AG09319 (cell line): ENCODE measurements around the gene RPL28.

Experiments
- DNase-seq: peaks from one replicate; pipeline ENCODE4 v3.0.0-alpha.2; 2010; ENCODE audit warnings: low read depth; ENCODE audit errors: extremely low read depth
- CTCF ChIP-seq: IDR thresholded peaks from 2 replicates; pipeline ENCODE4 v1.5.1; 2011; ENCODE audit warnings: low read depth, mild to moderate bottlenecking, inconsistent platforms, low read length, moderate library complexity

The RPL28 gene

GRCh38 chr19:55348317-55349034, 37.3 kb upstream of the RPL28 start:
- TF ChIP-seq CTCF: no peak
- no peak for DNase-seq

GRCh38 chr19:55350620-55351315, 35.0 kb upstream of the RPL28 start:
- no peak for TF ChIP-seq CTCF
- DNase-seq: no peak

GRCh38 chr19:55352040-55352439, 33.7 kb upstream of the RPL28 start:
- no peak for TF ChIP-seq CTCF
- no peak for DNase-seq

GRCh38 chr19:55352549-55353145, 33.1 kb upstream of the RPL28 start:
- no peak for TF ChIP-seq CTCF
- DNase-seq: no peak

- no peak for DNase-seq
- TF ChIP-seq CTCF: no peak
Measured at GRCh38 chr19:55353356-55353802, 32.4 kb upstream of the RPL28 start.

- DNase-seq: no peak
- no peak for TF ChIP-seq CTCF
Measured at GRCh38 chr19:55353803-55354697, 31.7 kb upstream of the RPL28 start.
